A549 (cell line): ENCODE data around the gene MATN4.

Experiments
- BHLHE40 ChIP-seq: IDR thresholded peaks from 2 replicates; pipeline ENCODE4 v1.6.1; 2012; ENCODE audit warnings: low read depth, low read length, inconsistent platforms
- CBX2 ChIP-seq: fragments of 200-600 bp; sonication (generic); IDR thresholded peaks from 2 replicates; pipeline ENCODE4 v1.6.1; 2016; ENCODE audit warnings: low read depth, mild to moderate bottlenecking, borderline replicate concordance
- CEBPB ChIP-seq, 2 experiments: fragments of >200 bp in 1 of 2; sonication (Bioruptor Twin) in 1 of 2; formaldehyde crosslinking in 1 of 2; IDR thresholded peaks; 2 replicates each; pipeline ENCODE4 v1.6.1; 2012 to 2016
- CHD4 ChIP-seq: fragments of 200-600 bp; sonication (generic); IDR thresholded peaks from 2 replicates; pipeline ENCODE4 v1.6.1; 2016; ENCODE audit warnings: antibody characterized with exemption, mild to moderate bottlenecking, borderline replicate concordance
- CTCF ChIP-seq: fragments of >200 bp; sonication (Bioruptor Twin); formaldehyde crosslinking; IDR thresholded peaks from 3 replicates; pipeline ENCODE4 v1.5.1; 2016
- ELK1 ChIP-seq: fragments of 150-350 bp; IDR thresholded peaks from 2 replicates; pipeline ENCODE4 v1.6.1; 2014; ENCODE audit warnings: low read depth, mild to moderate bottlenecking, low read length
- HES2 ChIP-seq: fragments of >200 bp; sonication (Bioruptor Twin); formaldehyde crosslinking; IDR thresholded peaks from 2 replicates; pipeline ENCODE4 v1.6.1; 2016
- MAFK ChIP-seq: fragments of 450-650 bp; IDR thresholded peaks from 2 replicates; pipeline ENCODE4 v1.6.1; 2014; ENCODE audit not compliant: partially characterized antibody
- MYC ChIP-seq: IDR thresholded peaks from 2 replicates; pipeline ENCODE4 v1.6.1; 2012; ENCODE audit warnings: mild to moderate bottlenecking, inconsistent platforms, low read length, improper control_type of control experiment, borderline replicate concordance
- POLR2A ChIP-seq: IDR thresholded peaks from 2 replicates; pipeline ENCODE4 v1.6.1; 2012; ENCODE audit warnings: mild to moderate bottlenecking, low read length
- RAD21 ChIP-seq, 2 experiments: fragments of >200 bp in 1 of 2; sonication (Bioruptor Twin) in 1 of 2; formaldehyde crosslinking in 1 of 2; IDR thresholded peaks in 1 of 2; conservative IDR thresholded peaks in 1 of 2; 2 replicates in 1 of 2; 3 replicates in 1 of 2; pipeline ENCODE4 v1.6.1; 2012 to 2018; ENCODE audit warnings: inconsistent platforms in 1 of 2
- REST ChIP-seq: fragments of 200-600 bp; sonication (generic); IDR thresholded peaks from 2 replicates; pipeline ENCODE4 v1.6.1; 2016; ENCODE audit warnings: antibody characterized with exemption, mild to moderate bottlenecking, moderate library complexity
- RNF2 ChIP-seq: fragments of 200-600 bp; sonication (generic); IDR thresholded peaks from 2 replicates; pipeline ENCODE4 v1.6.1; 2016; ENCODE audit warnings: low read depth, mild to moderate bottlenecking, antibody characterized with exemption, moderate library complexity, borderline replicate concordance
- USF2 ChIP-seq: fragments of 450-650 bp; IDR thresholded peaks from 2 replicates; pipeline ENCODE4 v1.6.1; 2014; ENCODE audit warnings: antibody characterized with exemption

- no peak for TF ChIP-seq POLR2A
- no peak for TF ChIP-seq HES2
- no peak for TF ChIP-seq REST
- no peak for TF ChIP-seq ELK1
- TF ChIP-seq MAFK, result no peak
- no peak for TF ChIP-seq CEBPB (IDR thresholded peaks at IDR 0.05)
- TF ChIP-seq CBX2, result no peak
- no peak for TF ChIP-seq RAD21 (conservative IDR thresholded peaks at IDR 0.05 in 1 of 2, IDR thresholded peaks at IDR 0.05 in 1 of 2)
- no peak for TF ChIP-seq CTCF
- TF ChIP-seq BHLHE40, result no peak
- no peak for TF ChIP-seq CHD4
- TF ChIP-seq MYC, result no peak
- TF ChIP-seq USF2, result no peak
- TF ChIP-seq RNF2, result no peak
Measured at GRCh38 chr20:45263556-45264266, 44.4 kb downstream of the MATN4 start.
